Stimulated activated CD4-positive, alpha-beta T cell treated with anti-CD3 and anti-CD28 coated beads, Interleukin-4, amount 100 ng/mL, for 24 hours (primary cell): Measurements from ENCODE around the gene FAH.
"Not testable (repeated sequence)": the region's sequence is repeated elsewhere in the genome, so short reads cannot be mapped to it uniquely, and the experiment has no call there.

Experiments used
- DNase-seq: peaks from one replicate; pipeline ENCODE4 v3.0.0-alpha.2; 2020

Gene FAH

GRCh38 chr15:80152896-80153876 is at the start of gene FAH:
Gene FAH (plus strand): TSS chr15:80152999. CDS start chr15:80153055, 56 bp downstream.
- DNase-seq = peak; percentile 44

GRCh38 chr15:80105193-80105592 is 47.6 kb upstream of the FAH start:
- DNase-seq = no peak

GRCh38 chr15:80105595-80105994 is 47.2 kb upstream of the FAH start:
- no peak for DNase-seq

- DNase-seq = no peak
Observed at GRCh38 chr15:80106051-80106450, 46.7 kb upstream of the FAH start.

- DNase-seq = no peak
Observed at GRCh38 chr15:80107204-80107603, 45.6 kb upstream of the FAH start.

GRCh38 chr15:80107774-80108173 is 45.0 kb upstream of the FAH start:
- no peak for DNase-seq

- DNase-seq = no peak
Observed at GRCh38 chr15:80109388-80109787, 43.4 kb upstream of the FAH start.

- DNase-seq = no peak
Observed at GRCh38 chr15:80110920-80111319, 41.9 kb upstream of the FAH start.

- no peak for DNase-seq
Observed at GRCh38 chr15:80114114-80114513, 38.7 kb upstream of the FAH start.

- DNase-seq = no peak
Observed at GRCh38 chr15:80115021-80115420, 37.8 kb upstream of the FAH start.

- no peak for DNase-seq
Observed at GRCh38 chr15:80118956-80119355, 33.8 kb upstream of the FAH start.

GRCh38 chr15:80120636-80121035 is 32.2 kb upstream of the FAH start:
- DNase-seq = no peak

GRCh38 chr15:80121546-80121945 is 31.3 kb upstream of the FAH start:
- no peak for DNase-seq

GRCh38 chr15:80123034-80123433 is 29.8 kb upstream of the FAH start:
- no peak for DNase-seq

- not testable (repeated sequence) for DNase-seq
Observed at GRCh38 chr15:80127253-80127652, 25.5 kb upstream of the FAH start.

- DNase-seq = no peak
Observed at GRCh38 chr15:80127911-80128310, 24.9 kb upstream of the FAH start.

GRCh38 chr15:80132382-80132781 is 20.4 kb upstream of the FAH start:
- no peak for DNase-seq

- no peak for DNase-seq
Observed at GRCh38 chr15:80136854-80137253, 15.9 kb upstream of the FAH start.

- no peak for DNase-seq
Observed at GRCh38 chr15:80138961-80139360, 13.8 kb upstream of the FAH start.

GRCh38 chr15:80140909-80141308 is 11.9 kb upstream of the FAH start:
- no peak for DNase-seq

- DNase-seq = no peak
Observed at GRCh38 chr15:80141916-80142598, 10.7 kb upstream of the FAH start.

GRCh38 chr15:80142646-80143045 is 10.2 kb upstream of the FAH start:
- DNase-seq = no peak

- DNase-seq = no peak
Observed at GRCh38 chr15:80151148-80151547, 1.7 kb upstream of the FAH start.

- no peak for DNase-seq
Observed at GRCh38 chr15:80151576-80151975, 1.2 kb upstream of the FAH start.
